GM12865 (cell line): ENCODE measurements around the gene NUP58.

ENCODE experiments used
- DNase-seq: peaks from one replicate; pipeline ENCODE4 v3.0.0; 2010; ENCODE audit warnings: low read depth
- H3K4me3 ChIP-seq: 2 replicates; pipeline ENCODE4 v1.5.1; 2011; ENCODE audit warnings: mild to moderate bottlenecking, low read depth, low read length, control low read depth
- CTCF ChIP-seq: IDR thresholded peaks from 2 replicates; pipeline ENCODE4 v1.5.1; 2011; ENCODE audit warnings: low read length, control low read depth, low read depth, inconsistent platforms; ENCODE audit not compliant: insufficient read depth; ENCODE audit errors: missing control alignments

Gene NUP58

GRCh38 chr13:25324100-25324499 lies 22.7 kb downstream of the NUP58 start:
- no peak overlapping the region for H3K4me3 ChIP-seq
- no peak for DNase-seq
- no peak for TF ChIP-seq CTCF

- no peak overlapping the region for H3K4me3 ChIP-seq
- no peak for DNase-seq
- TF ChIP-seq CTCF, result no peak
Observed at GRCh38 chr13:25329706-25330105, 28.3 kb downstream of the NUP58 start.

GRCh38 chr13:25330541-25330940 lies 29.1 kb downstream of the NUP58 start:
- H3K4me3 ChIP-seq, result no peak overlapping the region
- TF ChIP-seq CTCF, result no peak

GRCh38 chr13:25335856-25336255 lies 34.4 kb downstream of the NUP58 start:
- no peak for TF ChIP-seq CTCF
- DNase-seq, result no peak
- H3K4me3 ChIP-seq, result no peak overlapping the region

More at GRCh38 chr13:25330541-25330940, 29.1 kb downstream of the NUP58 start:
- DNase-seq, result no peak

- no peak for TF ChIP-seq CTCF
- H3K4me3 ChIP-seq, result no peak overlapping the region
- DNase-seq, result no peak
Observed at GRCh38 chr13:25345576-25345975, 44.2 kb downstream of the NUP58 start.

- no peak overlapping the region for H3K4me3 ChIP-seq
- no peak for DNase-seq
- TF ChIP-seq CTCF, result no peak
Observed at GRCh38 chr13:25347151-25347550, 45.7 kb downstream of the NUP58 start.

GRCh38 chr13:25351404-25351803 lies 50.0 kb downstream of the NUP58 start:
- no peak for DNase-seq
- no peak for TF ChIP-seq CTCF
- no peak overlapping the region for H3K4me3 ChIP-seq
